Activated CD4-positive, alpha-beta T cell treated with anti-CD3 and anti-CD28 coated beads, Interleukin-2, amount 50 U/mL, for 48 hours (primary cell): ENCODE data around the gene SNRPA1.

ENCODE experiments used
- DNase-seq, 2 experiments: peaks; one replicate each; pipeline ENCODE4 v3.0.0-alpha.2; 2020

The SNRPA1 gene

GRCh38 chr15:101233651-101234280, 61.3 kb downstream of the SNRPA1 start:
- DNase-seq = no peak

- DNase-seq = no peak
Observed at GRCh38 chr15:101232677-101233076, 62.4 kb downstream of the SNRPA1 start.
